MV-4-11 (cell line): ENCODE data around the gene KCNIP3.
"Not testable (repeated sequence)": the region's sequence is repeated elsewhere in the genome, so short reads cannot be mapped to it uniquely, and the experiment has no call there.

Experiments
- DNase-seq: peaks from one replicate; lab custom pipeline; 2025; lab: John Stamatoyannopoulos, UW

The KCNIP3 gene

GRCh38 chr2:95414015-95414594 is 117.0 kb downstream of the KCNIP3 start:
- peak; percentile 42 for DNase-seq

GRCh38 chr2:95415138-95415537 is 118.0 kb downstream of the KCNIP3 start:
- not testable (repeated sequence) for DNase-seq

- not testable (repeated sequence) for DNase-seq
These were observed 118.4 kb downstream of the KCNIP3 start for GRCh38 chr2:95415561-95415960.

GRCh38 chr2:95427196-95427867 is 130.2 kb downstream of the KCNIP3 start:
- DNase-seq: not testable (repeated sequence)

- DNase-seq: not testable (repeated sequence)
These were observed 132.8 kb downstream of the KCNIP3 start for GRCh38 chr2:95429748-95430467.

GRCh38 chr2:95433373-95433772 is 136.2 kb downstream of the KCNIP3 start:
- not testable (repeated sequence) for DNase-seq

GRCh38 chr2:95433973-95434372 is 136.8 kb downstream of the KCNIP3 start:
- not testable (repeated sequence) for DNase-seq

- not testable (repeated sequence) for DNase-seq
These were observed 137.4 kb downstream of the KCNIP3 start for GRCh38 chr2:95434507-95435076.

GRCh38 chr2:95435162-95435871 is 138.2 kb downstream of the KCNIP3 start:
- not testable (repeated sequence) for DNase-seq
